ENCODE data around the gene GLB1L3. TPM values are rescaled to one million over a fixed set of nuclear protein-coding genes. Genes with fewer than 3 reads are reported as not detected.
"Not testable (repeated sequence)": the region's sequence is repeated elsewhere in the genome, so short reads cannot be mapped to it uniquely, and the experiment has no call there.

GLB1L3 gene
- total RNA-seq, 2 donors from 2014 or later: 2.3 to 7.1 TPM

DNA sequence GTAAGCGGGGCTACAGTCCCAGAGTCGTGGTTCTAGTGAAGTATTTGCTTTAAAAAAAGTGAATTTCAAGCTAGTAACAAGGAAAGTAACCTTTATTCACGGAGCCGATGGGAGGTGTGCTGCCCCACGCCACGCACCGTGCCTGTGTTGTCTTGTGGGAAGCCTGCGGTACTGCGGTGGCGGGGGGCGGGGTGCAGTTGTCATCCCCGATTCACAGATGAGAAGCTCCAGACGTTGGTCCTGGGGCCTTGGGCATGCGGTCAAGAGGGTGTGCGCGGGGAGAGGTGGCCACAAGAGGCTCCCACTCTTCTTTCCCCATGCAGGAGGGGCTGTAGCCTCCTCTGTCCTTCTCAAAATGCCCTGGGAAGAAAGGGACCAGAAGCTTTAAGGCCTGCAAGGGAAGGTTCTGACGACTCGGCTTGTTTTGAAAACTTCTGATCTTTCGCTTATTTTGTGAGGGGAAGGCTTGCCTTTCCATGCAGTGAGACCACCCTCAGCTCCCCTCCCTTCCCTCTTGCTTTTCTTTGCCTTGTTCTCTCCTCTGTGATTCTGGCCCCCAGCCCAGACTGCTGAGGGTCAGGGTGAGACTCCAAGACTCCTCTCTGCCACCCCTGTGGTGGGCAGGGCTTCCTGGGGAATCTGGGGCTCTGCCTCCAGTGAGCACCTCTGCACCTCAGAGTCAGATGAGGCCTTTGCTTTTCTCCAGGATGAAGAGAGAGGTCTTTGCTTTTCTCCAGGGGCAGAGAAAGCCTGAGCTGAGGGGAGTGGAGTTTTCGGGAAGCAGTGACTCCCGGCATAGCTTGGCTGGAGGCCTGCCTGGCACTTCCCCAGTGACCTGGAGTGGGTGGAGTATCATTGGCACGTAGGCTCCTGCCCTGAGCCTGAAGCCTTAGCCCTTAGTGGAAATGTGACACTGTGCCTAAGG, 6.2 kb downstream of the GLB1L3 start:
- no peak overlapping the region for H3K4me3 Mint-ChIP-seq
- no peak for TF ChIP-seq CTCF (conservative IDR thresholded peaks at IDR 0.05)
- H3K4me3 ChIP-seq (ENCODE audit: low read length): no peak overlapping the region
- no peaks in the 10 kb centered on the region for H3K36me3 Mint-ChIP-seq (ENCODE audit: low read depth)
- H3K36me3 ChIP-seq (ENCODE audit: control insufficient read depth, insufficient read depth, low read length): no peaks in the 10 kb centered on the region
- no peak for DNase-seq
- H3K27ac ChIP-seq (ENCODE audit: low read depth, low read length): no peak overlapping the region
- H3K27me3 Mint-ChIP-seq (ENCODE audit: insufficient read depth): peaks cover 5% of the 10 kb centered on the region
- peak overlapping the region; percentile 58 for H3K27ac Mint-ChIP-seq
- no peaks in the 10 kb centered on the region for H3K9me3 Mint-ChIP-seq
- H3K27me3 ChIP-seq (ENCODE audit: control insufficient read depth, insufficient read depth, low read length, poor library complexity, severe bottlenecking): peaks cover 11% of the 10 kb centered on the region
- H3K9ac ChIP-seq (ENCODE audit: extremely low read depth, low read length, poor library complexity, severe bottlenecking): no peak overlapping the region
- H3K4me1 ChIP-seq (ENCODE audit: control insufficient read depth, insufficient read depth, low read length): no peaks in the 10 kb centered on the region
- peaks cover under 1% of the 10 kb centered on the region for H3K4me1 Mint-ChIP-seq
- 91% methylated on average over 17 to 22 of the region's 22 CpGs for WGBS, 2 experiments (ENCODE audit: insufficient coverage in 1 of 2, insufficient read length in 1 of 2)
- peaks cover 6% of the 10 kb centered on the region for H3K9me3 ChIP-seq (ENCODE audit: control insufficient read depth, low read length)

DNA sequence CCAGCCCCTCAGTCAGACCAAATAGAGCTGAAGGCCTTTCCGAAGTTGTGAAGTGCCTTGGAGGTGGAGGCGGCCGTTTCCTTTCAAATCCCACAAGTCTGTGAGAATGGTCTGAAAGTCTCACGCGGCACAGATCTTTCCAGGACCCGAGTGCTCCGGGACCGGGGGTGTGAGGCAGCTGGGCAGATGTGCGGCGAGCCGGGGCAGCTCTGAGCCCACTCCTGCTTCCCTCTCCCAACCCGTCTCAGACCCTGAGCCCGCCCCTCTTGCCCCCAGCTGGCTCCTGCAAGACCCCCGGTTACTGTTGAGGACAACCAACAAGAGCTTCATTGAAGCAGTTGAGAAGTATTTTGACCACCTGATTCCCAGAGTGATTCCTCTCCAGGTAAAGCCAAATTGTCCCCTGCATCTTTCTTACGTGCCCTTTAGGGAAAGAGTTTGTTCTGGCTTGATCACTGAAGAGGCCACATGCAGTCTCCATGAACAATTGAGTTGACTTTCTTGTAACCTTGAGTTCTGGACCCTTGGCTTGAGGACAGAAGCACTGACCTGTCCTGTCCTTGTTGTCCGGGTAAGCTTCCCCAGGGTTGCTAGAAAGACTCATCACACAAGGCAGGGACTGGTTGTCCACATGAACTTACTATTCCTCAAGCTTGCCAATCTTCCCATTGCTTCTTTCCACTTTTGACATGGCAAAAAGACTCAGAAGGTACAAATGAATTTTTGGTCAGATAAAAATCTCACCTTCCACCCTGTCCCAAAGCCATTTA, 7.5 kb downstream of the GLB1L3 start:
- no peaks in the 10 kb centered on the region for H3K9me3 Mint-ChIP-seq
- WGBS, 2 experiments (ENCODE audit: insufficient coverage in 1 of 2, insufficient read length in 1 of 2): 86 to 89% methylated on average over 9 to 16 of the region's 16 CpGs
- Histone ChIP-seq H3K4me3 (ENCODE audit: low read length) (no peak overlapping the region), H3K9me3 (ENCODE audit: control insufficient read depth, low read length) (peaks cover 3% of the 10 kb centered on the region), H3K4me1 (ENCODE audit: control insufficient read depth, insufficient read depth, low read length) (no peaks in the 10 kb centered on the region), H3K27ac (ENCODE audit: low read depth, low read length) (no peak overlapping the region), H3K27me3 (ENCODE audit: control insufficient read depth, insufficient read depth, low read length, poor library complexity, severe bottlenecking) (no peaks in the 10 kb centered on the region), H3K36me3 (ENCODE audit: control insufficient read depth, insufficient read depth, low read length) (no peaks in the 10 kb centered on the region), H3K9ac (ENCODE audit: extremely low read depth, low read length, poor library complexity, severe bottlenecking) (no peak overlapping the region)
- no peaks in the 10 kb centered on the region for H3K4me1 Mint-ChIP-seq
- H3K27me3 Mint-ChIP-seq (ENCODE audit: insufficient read depth): no peaks in the 10 kb centered on the region
- H3K27ac Mint-ChIP-seq: no peak overlapping the region
- TF ChIP-seq CTCF (conservative IDR thresholded peaks at IDR 0.05): no peak
- no peak for DNase-seq
- H3K36me3 Mint-ChIP-seq (ENCODE audit: low read depth): no peaks in the 10 kb centered on the region
- no peak overlapping the region for H3K4me3 Mint-ChIP-seq

GRCh38 chr11:134284349-134284748, 8.2 kb downstream of the GLB1L3 start:
- not testable (repeated sequence) for H3K27ac ChIP-seq (ENCODE audit: low read depth, low read length); H3K9ac ChIP-seq (ENCODE audit: extremely low read depth, low read length, poor library complexity, severe bottlenecking); H3K27ac Mint-ChIP-seq; H3K4me1 ChIP-seq (ENCODE audit: control insufficient read depth, insufficient read depth, low read length); H3K36me3 Mint-ChIP-seq (ENCODE audit: low read depth); H3K9me3 ChIP-seq (ENCODE audit: control insufficient read depth, low read length); H3K4me3 ChIP-seq (ENCODE audit: low read length); H3K27me3 ChIP-seq (ENCODE audit: control insufficient read depth, insufficient read depth, low read length, poor library complexity, severe bottlenecking); H3K4me3 Mint-ChIP-seq; H3K27me3 Mint-ChIP-seq (ENCODE audit: insufficient read depth); DNase-seq; H3K36me3 ChIP-seq (ENCODE audit: control insufficient read depth, insufficient read depth, low read length); H3K9me3 Mint-ChIP-seq; H3K4me1 Mint-ChIP-seq
- 92 to 94% methylated on average over 3 to 5 of the region's 5 CpGs for WGBS, 2 experiments (ENCODE audit: insufficient coverage in 1 of 2, insufficient read length in 1 of 2)

All from endodermal cell (in vitro differentiated cells).